Jurkat, Clone E6-1 (cell line): ENCODE results near the gene CCDC191. TPM values are rescaled to one million over a fixed set of nuclear protein-coding genes. Genes with fewer than 3 reads are reported as not detected.
A peak's percentile ranks its signal among the peaks of the same experiment; 100 is the strongest.

Source experiments
- DNase-seq: peaks from one replicate; pipeline ENCODE4 v3.0.0-alpha.2; 2011; ENCODE audit warnings: low read depth, low spot score
- H3K4me3 ChIP-seq: 2 replicates; pipeline ENCODE4 v1.5.1; 2011; ENCODE audit warnings: mild to moderate bottlenecking, low read length, control low read depth, moderate library complexity
- polyA plus RNA-seq: library from polyadenylated mRNA; unstranded; fragments of >200 nt; gene quantifications from one replicate; pipeline ENCODE4 v1.2.1, GENCODE V29; 2012; ENCODE audit warnings: missing spikeins; ENCODE audit not compliant: insufficient read length, insufficient read depth

CCDC191 gene, protein sequence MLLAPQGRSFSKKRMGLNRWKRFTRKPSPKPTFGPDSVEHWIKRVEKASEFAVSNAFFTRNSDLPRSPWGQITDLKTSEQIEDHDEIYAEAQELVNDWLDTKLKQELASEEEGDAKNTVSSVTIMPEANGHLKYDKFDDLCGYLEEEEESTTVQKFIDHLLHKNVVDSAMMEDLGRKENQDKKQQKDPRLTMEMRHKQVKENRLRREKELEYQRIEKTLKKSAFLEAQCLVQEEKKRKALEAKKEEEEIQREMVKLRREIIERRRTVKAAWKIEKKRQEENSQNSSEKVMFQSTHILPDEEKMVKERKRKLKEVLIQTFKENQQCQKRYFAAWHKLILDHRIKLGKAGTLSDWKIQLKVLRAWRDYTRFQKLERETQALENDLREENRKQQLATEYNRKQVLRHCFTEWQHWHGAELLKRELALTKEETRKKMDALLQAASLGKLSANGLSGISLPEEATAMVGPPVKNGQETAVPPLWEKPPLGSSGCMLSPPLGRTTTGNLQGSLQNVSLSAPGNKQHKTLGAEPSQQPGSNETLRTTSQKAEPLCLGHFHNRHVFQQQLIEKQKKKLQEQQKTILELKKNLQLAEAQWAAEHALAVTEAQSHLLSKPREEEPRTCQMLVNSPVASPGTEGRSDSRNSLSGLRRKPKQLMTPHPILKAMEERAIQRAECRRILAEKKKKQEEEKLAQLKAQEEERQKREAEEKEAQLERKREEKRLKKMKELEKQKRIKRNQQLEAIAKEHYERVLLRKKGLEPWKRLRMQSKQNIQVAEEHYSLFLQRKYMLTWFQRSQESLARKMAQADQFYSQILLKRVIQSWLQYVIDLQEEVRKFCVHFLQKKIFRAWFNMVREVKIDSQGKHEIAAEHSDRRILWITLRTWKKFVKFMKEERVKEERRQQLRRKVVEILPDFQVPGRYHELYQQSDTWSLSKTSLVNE
- 3.0 TPM for polyA plus RNA-seq

DNA sequence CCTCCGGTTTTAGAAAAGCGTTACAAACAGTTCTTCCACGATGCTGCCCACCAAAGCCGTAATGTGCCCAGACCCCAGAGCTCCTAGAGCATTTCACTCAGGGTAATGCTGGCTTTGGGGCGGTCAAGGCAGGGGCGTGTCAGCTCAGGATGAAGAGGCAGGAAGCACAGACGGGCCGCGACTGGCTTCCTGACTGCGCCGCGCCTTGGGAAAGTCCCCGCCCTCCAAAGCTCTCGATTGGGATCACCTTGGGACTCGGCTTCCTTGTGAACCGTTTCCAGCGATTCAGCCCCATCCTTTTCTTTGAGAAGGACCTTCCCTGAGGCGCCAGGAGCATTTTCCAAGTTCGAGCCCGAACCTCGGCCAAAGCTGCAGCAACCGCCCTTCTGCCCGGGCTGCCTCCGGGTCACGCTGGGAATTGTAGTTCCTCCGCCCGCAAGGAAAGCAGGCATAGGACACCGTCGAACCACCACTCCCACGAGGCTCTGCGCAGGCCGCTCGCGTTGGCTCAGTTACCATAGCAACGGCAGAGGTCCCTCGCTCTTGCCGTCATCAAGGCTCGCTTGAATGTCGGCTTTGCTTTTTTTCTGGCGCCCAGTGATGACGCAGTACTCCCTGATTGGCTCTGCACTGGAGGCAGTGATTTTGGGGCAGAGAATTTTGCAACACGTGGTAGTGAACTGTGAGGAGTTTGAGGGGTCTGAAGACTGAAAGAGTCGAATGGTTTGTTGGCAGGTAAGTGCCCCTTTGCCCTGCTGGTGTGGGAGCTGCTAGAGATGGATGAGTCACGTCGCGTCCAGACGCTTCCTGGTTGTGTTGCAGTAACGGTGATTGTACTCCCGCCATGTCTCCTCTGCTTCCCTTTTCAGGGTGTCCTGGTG lies at the start of gene CCDC191, which contains the start of gene QTRT2:
Gene CCDC191, minus strand, starts transcription at position 397 of the 881 bp plus-strand sequence. Its CDS starts 60 bp downstream, at position 337.
Gene QTRT2, plus strand, starts transcription at position 608 of the 881 bp plus-strand sequence. CDS start 8,521 bp downstream, outside the sequence.
- H3K4me3 ChIP-seq = peak within 1 kb of the TSS; percentile 84
- DNase-seq = peak; percentile 98

DNA sequence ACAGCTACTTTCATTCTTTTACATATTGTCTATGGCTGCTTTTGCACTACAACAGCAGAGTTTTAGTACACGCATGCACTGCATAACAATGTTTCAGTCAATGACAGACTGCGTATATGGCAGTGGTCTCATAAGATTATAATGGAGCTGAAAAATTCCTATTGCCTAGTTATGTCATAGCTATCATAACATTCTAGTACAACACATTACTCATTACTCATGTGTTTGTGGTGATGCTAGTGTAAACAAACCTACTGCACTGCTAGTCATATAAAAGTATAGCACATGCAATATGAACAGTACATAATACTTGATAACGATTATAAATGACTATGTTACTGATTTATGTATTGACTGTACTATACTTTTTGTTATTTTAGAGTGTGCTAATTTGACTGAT lies 48.1 kb upstream of the CCDC191 start:
- DNase-seq = no peak
- H3K4me3 ChIP-seq = no peak overlapping the region

DNA sequence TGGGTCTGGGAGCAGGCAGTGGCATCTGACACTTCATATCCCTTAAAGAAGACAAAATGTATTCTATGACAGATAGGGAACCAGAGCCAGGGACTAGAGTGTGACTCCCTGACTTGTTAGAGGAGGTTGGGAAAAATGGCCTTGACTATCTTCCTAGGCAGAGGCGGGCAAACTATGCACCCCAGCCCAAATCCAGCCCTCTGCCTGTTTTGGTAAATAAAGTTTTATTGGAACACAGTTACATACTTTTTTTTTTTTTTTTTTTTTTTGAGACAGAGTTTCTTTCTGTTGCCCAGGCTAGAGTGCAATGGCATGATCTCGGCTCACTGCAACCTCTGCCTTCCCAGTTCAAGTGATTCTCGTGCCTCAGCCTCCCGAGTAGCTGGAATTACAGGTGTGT lies 47.5 kb upstream of the CCDC191 start:
- H3K4me3 ChIP-seq = no peak overlapping the region
- DNase-seq = no peak

DNA sequence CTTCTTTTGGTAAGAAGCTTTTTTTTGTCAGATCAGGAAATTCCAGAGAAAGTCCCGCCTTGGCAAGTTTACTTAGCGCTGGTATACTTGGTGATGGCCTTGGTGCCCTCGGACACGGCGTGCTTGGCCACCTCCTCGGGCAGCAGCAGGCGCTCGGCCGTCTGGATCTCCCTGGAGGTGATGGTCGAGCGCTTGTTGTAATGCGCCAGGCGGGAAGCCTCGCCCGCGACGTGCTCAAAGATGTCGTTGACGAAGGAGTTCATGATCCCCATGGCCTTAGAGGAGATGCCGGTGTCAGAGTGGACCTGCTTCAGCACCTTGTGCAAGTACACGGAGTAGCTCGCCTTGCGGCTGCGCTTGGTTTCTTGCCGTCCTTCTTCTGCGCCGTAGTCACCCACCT lies 46.9 kb upstream of the CCDC191 start:
- DNase-seq = no peak
- H3K4me3 ChIP-seq = no peak overlapping the region

DNA sequence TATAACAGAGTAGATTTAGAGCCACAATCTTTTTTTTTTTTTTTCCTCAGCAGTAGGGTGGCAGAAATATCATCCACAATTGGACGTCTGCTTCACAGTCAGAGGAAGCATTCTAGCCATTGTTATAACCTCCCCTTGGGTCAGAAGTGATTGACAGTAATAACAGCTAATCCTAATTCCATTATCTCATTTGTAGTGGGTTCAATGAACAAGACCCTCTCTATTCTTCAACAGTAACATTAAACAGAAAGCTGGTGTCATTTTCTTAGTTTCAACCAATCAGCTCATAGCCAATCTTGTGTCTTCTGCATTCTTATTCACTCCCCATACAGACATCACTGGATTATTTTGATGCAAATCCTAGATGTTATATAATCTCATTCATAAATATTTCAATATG lies 44.8 kb upstream of the CCDC191 start:
- DNase-seq = no peak
- H3K4me3 ChIP-seq = no peak overlapping the region

DNA sequence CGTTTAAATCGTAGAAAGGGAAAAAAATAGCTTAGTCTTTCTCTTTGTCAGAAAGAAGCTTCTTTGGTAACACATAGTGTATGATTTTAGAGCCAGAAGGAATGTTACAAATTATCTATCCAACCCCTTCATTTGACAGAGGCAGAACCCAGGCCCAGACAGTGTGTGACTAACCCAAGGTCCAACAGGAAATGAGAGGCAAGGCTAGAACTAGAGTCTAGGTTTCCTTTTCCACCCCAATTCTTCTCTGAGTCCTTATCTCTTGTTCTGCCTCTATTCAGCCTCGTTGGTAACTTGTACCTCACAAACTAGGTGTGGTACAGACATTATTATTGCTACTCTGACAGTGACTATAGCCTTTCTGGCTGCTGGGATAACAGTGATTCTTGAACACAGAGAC lies 39.5 kb upstream of the CCDC191 start:
- DNase-seq = no peak
- no peak overlapping the region for H3K4me3 ChIP-seq

DNA sequence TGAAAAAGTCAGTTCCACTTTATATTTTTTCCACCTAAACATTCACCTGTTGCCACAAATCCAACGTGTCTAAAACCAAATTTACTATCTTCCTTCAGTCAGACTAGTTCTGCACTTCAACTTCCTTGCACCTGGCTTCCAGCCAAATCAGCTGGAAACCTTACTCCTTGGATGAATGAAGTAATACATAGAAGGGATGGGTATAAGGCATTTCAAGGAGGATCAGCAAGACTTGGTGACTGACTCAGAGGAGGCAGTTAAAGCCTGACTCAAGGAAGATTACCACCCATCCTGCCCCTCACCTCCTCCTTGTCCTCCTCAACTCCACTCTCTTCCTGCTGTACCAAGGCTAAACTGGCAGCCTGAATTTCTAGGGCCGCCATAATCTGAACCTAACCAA lies 37.3 kb upstream of the CCDC191 start:
- DNase-seq = no peak
- H3K4me3 ChIP-seq = no peak overlapping the region

DNA sequence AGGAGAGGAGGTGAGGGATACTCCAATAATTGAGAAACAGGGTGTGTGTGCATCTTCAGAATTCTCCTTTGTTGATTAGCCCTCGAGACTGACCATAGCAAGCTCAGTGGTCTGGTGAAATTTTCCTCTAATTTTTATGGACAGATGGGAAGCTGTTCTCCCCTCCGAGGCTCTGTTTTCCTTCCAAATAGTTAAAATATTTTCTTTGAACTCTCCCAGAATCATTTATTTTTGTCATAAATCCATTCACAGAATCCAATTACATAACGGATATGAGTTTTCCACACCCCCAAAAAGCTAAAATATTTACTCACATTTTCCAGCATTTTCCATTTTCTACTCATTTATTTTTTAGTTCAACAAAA lies 36.7 kb upstream of the CCDC191 start:
- no peak for DNase-seq
- H3K4me3 ChIP-seq = no peak overlapping the region

DNA sequence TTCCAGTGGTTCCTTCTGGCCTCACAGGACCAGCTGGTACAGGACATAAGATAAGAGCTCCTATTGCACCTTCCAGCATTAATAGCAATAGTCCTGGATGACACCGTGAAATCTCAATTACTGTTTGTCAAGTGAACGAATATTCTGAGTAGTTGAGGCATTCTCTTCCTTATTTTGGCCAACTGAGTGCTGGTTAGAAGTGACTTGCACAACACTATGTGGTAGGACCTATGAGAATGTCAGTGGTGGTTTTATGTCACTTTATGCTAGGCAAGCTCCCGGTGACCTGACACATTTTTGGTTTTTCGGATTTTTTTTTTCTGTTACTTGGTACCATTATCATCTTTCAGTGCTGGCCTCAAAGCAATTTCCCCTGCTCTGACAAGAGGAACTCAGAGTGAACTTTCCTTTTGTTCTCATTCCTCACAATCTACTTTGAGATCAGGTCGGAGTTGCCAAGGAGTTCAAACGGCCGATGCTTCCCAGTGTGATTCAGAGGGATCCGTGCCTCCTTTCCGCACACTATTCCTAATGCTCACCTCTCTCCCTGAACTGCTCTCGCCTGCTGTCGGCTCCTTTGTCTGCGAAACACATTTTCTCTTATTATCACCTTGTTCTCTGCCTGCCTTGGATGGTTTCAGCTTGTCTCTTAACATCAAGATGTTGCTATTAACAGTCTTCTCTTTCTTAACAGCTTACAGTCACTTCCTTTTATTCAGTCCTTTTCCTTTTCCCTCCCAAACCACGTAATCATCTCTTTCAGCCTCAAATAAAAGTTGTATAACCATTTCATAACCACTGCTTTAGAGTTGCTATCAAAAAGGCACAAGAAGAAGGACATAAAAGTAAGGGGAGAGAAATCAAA lies 36.1 kb upstream of the CCDC191 start:
- DNase-seq = no peak
- H3K4me3 ChIP-seq = no peak overlapping the region

DNA sequence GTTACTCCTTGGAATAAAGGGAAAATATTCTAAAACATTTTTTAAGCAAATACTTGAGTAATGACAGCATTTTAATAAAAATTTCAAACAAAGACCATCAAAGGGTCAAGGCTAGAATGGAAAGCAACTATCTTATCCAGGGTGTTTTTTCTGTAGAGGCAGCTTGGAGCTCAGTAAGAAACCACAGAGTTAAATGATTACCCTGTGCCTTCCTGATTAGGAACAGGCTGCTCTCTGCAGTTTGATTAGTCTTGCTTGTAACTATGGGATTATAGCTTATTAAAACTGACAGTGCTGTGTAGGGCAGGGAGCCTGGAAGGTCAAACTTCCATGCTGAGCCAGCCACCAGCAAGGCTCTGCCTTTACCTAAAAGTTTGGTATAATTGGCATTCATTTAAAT lies 33.3 kb upstream of the CCDC191 start:
- no peak overlapping the region for H3K4me3 ChIP-seq
- DNase-seq = no peak

DNA sequence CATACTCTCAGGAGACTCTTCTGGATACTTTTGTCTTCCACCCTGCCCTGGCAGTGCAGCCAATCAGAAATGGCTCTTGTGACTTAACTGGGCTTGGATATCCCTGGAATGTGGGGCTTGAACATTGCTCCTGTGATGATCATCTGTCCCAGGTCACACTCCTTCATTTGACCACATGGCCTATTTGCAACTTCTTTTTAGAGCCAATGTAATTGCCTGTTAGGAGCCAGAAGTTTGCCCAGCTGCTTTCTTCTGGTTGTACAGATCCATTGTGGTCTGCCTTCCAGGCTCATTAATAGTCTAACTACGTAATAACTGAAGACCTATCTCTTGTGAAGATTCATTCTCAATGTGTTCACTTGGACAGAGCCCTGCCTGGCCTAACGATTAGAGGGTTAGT lies 30.0 kb upstream of the CCDC191 start:
- H3K4me3 ChIP-seq = no peak overlapping the region
- DNase-seq = no peak

DNA sequence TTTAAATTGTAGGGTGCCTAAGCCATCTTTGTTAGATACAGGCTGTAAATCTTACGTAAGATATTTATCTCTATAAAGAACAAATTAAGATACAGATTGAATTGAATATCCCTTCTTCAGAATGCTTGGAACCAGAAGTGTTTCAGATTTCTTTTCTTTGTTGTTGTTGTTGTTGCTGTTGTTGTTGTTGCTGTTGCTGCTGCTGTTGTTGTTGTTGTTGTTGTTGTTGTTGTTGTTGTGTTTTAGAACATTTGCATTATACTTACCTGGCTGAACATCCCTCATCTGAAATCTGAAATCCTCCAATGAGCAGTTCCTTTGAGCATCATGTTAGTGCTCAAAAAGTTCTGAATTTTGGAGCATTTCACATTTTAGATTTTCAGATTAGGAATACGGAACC lies 26.8 kb upstream of the CCDC191 start:
- DNase-seq = no peak
- no peak overlapping the region for H3K4me3 ChIP-seq

DNA sequence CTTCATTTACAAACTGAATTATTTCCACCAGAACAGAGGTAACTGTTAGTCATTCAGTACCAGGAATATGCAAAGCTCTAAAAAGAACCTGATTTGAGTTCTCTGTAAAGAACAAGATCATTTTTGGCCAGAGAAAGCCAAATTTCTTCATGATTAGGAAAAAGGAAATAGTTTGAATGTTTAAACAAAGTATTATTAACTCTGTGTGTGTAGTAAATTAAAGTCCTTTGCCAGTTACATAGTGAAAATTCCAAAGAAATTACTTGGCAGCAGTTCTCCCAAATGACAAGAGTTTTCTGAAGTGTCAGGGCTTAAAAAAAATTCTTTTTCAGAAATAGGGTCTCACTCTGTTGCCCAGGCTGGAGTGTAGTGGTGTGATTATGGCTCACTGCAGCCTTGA lies 24.7 kb upstream of the CCDC191 start:
- no peak for DNase-seq

DNA sequence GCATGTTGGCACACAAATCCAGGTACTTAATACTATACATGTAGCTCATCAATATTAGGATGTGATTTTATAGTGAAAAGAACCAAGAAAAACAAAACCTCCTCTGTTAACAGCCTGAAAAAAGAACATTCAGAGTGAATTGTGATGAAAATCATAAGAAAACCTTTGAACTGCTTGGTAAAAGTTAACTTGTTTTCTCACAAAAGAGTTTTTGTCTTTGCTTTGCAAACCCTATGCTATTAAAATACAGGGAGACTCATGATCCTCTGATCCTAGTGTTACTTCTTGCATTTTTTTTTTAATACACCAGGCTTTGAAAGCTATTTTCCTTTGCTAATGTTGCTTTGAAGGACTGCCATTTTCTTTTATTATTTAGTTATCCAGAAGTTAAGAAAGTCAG lies 23.9 kb upstream of the CCDC191 start:
- DNase-seq = no peak

More for the DNA sequence above, 24.7 kb upstream of the CCDC191 start:
- no peak overlapping the region for H3K4me3 ChIP-seq

DNA sequence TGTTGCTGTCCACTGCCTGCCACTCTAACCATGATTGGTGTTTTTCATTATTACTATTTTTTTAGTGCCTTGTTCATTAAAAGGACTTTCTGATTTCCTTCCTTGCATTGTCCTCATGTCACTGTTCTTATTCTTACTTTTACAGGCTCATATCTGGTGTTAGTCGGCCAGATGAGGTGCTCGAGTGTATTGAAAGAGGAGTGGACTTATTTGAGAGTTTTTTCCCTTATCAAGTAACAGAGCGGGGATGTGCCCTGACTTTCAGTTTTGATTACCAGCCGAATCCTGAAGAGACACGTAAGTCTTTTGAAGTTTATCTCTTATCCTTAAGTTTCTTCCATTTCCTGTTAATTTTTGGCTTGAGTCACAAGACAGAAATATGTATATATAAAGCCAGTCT lies 23.4 kb upstream of the CCDC191 start:
- no peak overlapping the region for H3K4me3 ChIP-seq
- DNase-seq = no peak

More for the DNA sequence above, 23.9 kb upstream of the CCDC191 start:
- H3K4me3 ChIP-seq = no peak overlapping the region

DNA sequence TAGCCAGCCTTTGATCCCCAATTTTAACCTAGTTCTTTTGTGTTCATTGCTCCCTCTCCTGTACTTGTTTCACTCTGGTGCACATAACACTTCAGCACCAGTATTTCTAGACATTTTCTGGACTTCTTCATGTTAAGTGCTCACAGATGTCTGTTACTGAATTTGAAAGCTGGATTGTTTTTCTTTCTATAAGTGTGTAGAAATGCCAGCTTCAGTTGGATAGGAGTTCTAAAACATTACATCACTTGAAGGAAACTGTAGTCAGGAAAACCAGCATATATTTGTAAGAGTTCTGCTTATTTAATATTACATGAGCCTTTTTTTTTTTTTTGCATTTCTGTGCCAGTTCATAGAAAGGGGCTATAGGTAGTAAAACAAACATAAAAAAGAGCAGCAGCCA lies 21.8 kb upstream of the CCDC191 start:
- no peak overlapping the region for H3K4me3 ChIP-seq
- no peak for DNase-seq

DNA sequence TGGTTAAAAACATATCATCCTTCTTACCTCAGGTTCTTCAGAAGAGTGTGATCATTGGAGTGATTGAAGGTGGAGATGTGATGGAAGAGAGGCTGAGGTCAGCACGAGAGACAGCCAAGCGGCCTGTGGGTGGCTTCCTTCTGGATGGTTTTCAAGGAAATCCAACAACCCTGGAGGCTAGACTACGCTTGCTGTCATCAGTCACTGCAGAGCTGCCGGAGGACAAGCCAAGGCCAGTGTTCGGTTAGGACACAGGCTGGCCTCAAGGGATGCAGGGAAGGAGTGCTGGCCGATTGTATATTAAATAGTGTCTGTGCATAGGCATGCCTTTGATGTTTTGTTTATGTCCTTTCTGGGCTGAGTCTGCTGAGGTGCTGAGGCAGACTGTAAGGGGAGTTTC lies 20.4 kb upstream of the CCDC191 start:
- DNase-seq = no peak
- no peak overlapping the region for H3K4me3 ChIP-seq

DNA sequence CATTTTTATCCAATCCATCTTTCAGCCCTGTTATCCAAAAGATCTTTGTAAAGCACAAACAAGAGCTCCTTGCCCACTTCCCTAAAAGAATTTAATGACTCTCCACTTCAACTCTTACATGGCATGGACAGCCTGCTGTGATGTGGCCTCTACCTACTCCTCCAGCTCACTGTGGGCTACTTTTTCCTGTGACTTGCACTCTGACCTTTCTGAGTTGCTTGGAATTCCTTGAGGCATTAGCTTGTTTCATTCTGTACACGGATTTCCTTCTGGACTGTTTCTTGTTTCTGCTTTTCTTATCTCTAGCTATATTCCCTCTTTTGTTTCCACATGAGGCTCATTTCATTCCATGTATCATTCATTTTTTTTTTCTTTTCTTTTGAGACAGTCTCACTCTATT lies 15.5 kb upstream of the CCDC191 start:
- H3K4me3 ChIP-seq = no peak overlapping the region
- no peak for DNase-seq
